Muscle layer of duodenum (tissue), 2 donors: ENCODE results near the gene IQCB1.
"Not testable (repeated sequence)": the region's sequence is repeated elsewhere in the genome, so short reads cannot be mapped to it uniquely, and the experiment has no call there.

ENCODE experiments used
- H3K27ac ChIP-seq: one replicate; pipeline ENCODE4 v1.7.0; 2013; ENCODE audit warnings: mild to moderate bottlenecking, low read length
- H3K27me3 ChIP-seq: one replicate; pipeline ENCODE4 v1.7.0; 2013; ENCODE audit warnings: low read depth, mild to moderate bottlenecking, control low read depth, low read length
- H3K36me3 ChIP-seq, 2 donors: one replicate each; pipeline ENCODE4 v1.7.0; 2013; ENCODE audit warnings: low read length in 2 of 2, control low read depth in 1 of 2, mild to moderate bottlenecking in 1 of 2; ENCODE audit not compliant: insufficient read depth in 2 of 2, control insufficient read depth in 1 of 2
- H3K4me1 ChIP-seq, 2 donors: one replicate each; pipeline ENCODE4 v1.7.0; 2013; ENCODE audit warnings: low read length in 2 of 2, mild to moderate bottlenecking in 2 of 2, control low read depth in 1 of 2, moderate library complexity in 1 of 2; ENCODE audit not compliant: insufficient read depth in 2 of 2, control insufficient read depth in 1 of 2
- H3K4me3 ChIP-seq, 2 donors: one replicate each; pipeline ENCODE4 v1.7.0; 2013; ENCODE audit warnings: low read length in 2 of 2, low read depth in 1 of 2, mild to moderate bottlenecking in 1 of 2
- H3K9me3 ChIP-seq, 2 donors: one replicate each; pipeline ENCODE4 v1.7.0; 2013; ENCODE audit warnings: low read length in 2 of 2, control low read depth in 1 of 2, mild to moderate bottlenecking in 1 of 2; ENCODE audit not compliant: control insufficient read depth in 1 of 2
- donor health status: healthy.

Gene IQCB1

GRCh38 chr3:121803771-121804320 is 31.0 kb downstream of the IQCB1 start:
- H3K4me3 ChIP-seq: no peak overlapping the region
- H3K27ac ChIP-seq: peak overlapping the region; percentile 64
- no peaks in the 10 kb centered on the region for H3K4me1 ChIP-seq
- peaks cover 11 to 18% of the 10 kb centered on the region in 2 donors for H3K36me3 ChIP-seq
- no peaks in the 10 kb centered on the region for H3K9me3 ChIP-seq
- no peaks in the 10 kb centered on the region for H3K27me3 ChIP-seq

- Histone ChIP-seq H3K9me3 (no peaks in the 10 kb centered on the region), H3K27ac (no peak overlapping the region), H3K4me1 (no peaks in the 10 kb centered on the region), H3K36me3 (peaks cover 11 to 14% of the 10 kb centered on the region in 2 donors), H3K4me3 (no peak overlapping the region), H3K27me3 (no peaks in the 10 kb centered on the region)
These were observed 34.0 kb downstream of the IQCB1 start for GRCh38 chr3:121800906-121801305.

GRCh38 chr3:121796970-121797369 is 37.9 kb downstream of the IQCB1 start:
- Histone ChIP-seq H3K4me1 (no peaks in the 10 kb centered on the region), H3K27ac (no peak overlapping the region), H3K4me3 (no peak overlapping the region), H3K27me3 (no peaks in the 10 kb centered on the region), H3K36me3 (peaks cover 3 to 10% of the 10 kb centered on the region in 2 donors), H3K9me3 (no peaks in the 10 kb centered on the region)

- H3K27ac ChIP-seq: no peak overlapping the region
- no peaks in the 10 kb centered on the region for H3K27me3 ChIP-seq
- H3K36me3 ChIP-seq: peaks cover 10 to 15% of the 10 kb centered on the region in 2 donors
- no peaks in the 10 kb centered on the region for H3K9me3 ChIP-seq
- H3K4me3 ChIP-seq: no peak overlapping the region
- no peaks in the 10 kb centered on the region for H3K4me1 ChIP-seq
These were observed 40.4 kb downstream of the IQCB1 start for GRCh38 chr3:121794264-121794983.

- Histone ChIP-seq H3K4me1 (no peaks in the 10 kb centered on the region), H3K36me3 (peaks cover 21 to 29% of the 10 kb centered on the region in 2 donors), H3K9me3 (no peaks in the 10 kb centered on the region), H3K27ac (no peak overlapping the region), H3K4me3 (no peak overlapping the region), H3K27me3 (no peaks in the 10 kb centered on the region)
These were observed 41.8 kb downstream of the IQCB1 start for GRCh38 chr3:121793078-121793477.

- Histone ChIP-seq H3K4me3 (no peak overlapping the region), H3K9me3 (no peaks in the 10 kb centered on the region), H3K27me3 (no peaks in the 10 kb centered on the region), H3K4me1 (no peaks in the 10 kb centered on the region), H3K36me3 (peaks cover 28 to 42% of the 10 kb centered on the region in 2 donors), H3K27ac (no peak overlapping the region)
These were observed 48.4 kb downstream of the IQCB1 start for GRCh38 chr3:121786485-121786884.

GRCh38 chr3:121782784-121783183 is 52.1 kb downstream of the IQCB1 start:
- not testable (repeated sequence) for H3K4me3 ChIP-seq, H3K9me3 ChIP-seq, H3K27me3 ChIP-seq, H3K27ac ChIP-seq, H3K4me1 ChIP-seq
- peaks cover 28 to 48% of the 10 kb centered on the region in 2 donors for H3K36me3 ChIP-seq

GRCh38 chr3:121781611-121782010 is 53.2 kb downstream of the IQCB1 start:
- Histone ChIP-seq H3K27me3 (no peaks in the 10 kb centered on the region), H3K36me3 (peaks cover 27 to 44% of the 10 kb centered on the region in 2 donors), H3K4me3 (no peak overlapping the region), H3K27ac (no peak overlapping the region), H3K9me3 (no peaks in the 10 kb centered on the region), H3K4me1 (no peaks in the 10 kb centered on the region)

- not testable (repeated sequence) for H3K9me3 ChIP-seq, H3K27ac ChIP-seq
These were observed 59.8 kb downstream of the IQCB1 start for GRCh38 chr3:121775095-121775494.

GRCh38 chr3:121769246-121769645 is 65.6 kb downstream of the IQCB1 start:
- H3K9me3 ChIP-seq: no peaks in the 10 kb centered on the region
- H3K27ac ChIP-seq: no peak overlapping the region
- H3K27me3 ChIP-seq: no peaks in the 10 kb centered on the region
- no peak overlapping the region for H3K4me3 ChIP-seq
- H3K4me1 ChIP-seq: no peaks in the 10 kb centered on the region
- H3K36me3 ChIP-seq: peaks cover 25 to 43% of the 10 kb centered on the region in 2 donors

More at GRCh38 chr3:121775095-121775494, 59.8 kb downstream of the IQCB1 start:
- not testable (repeated sequence) for H3K4me3 ChIP-seq, H3K27me3 ChIP-seq, H3K4me1 ChIP-seq
- H3K36me3 ChIP-seq: peaks cover 29 to 71% of the 10 kb centered on the region in 2 donors

GRCh38 chr3:121768452-121768851 is 66.4 kb downstream of the IQCB1 start:
- H3K36me3 ChIP-seq: peaks cover 22 to 35% of the 10 kb centered on the region in 2 donors
- H3K27me3 ChIP-seq: no peaks in the 10 kb centered on the region
- H3K9me3 ChIP-seq: no peaks in the 10 kb centered on the region
- no peaks in the 10 kb centered on the region for H3K4me1 ChIP-seq
- H3K27ac ChIP-seq: no peak overlapping the region
- no peak overlapping the region for H3K4me3 ChIP-seq
